Omental fat pad (tissue), 4 donors: ENCODE data around the gene SMYD1. TPM values are rescaled to one million over a fixed set of nuclear protein-coding genes. Genes with fewer than 3 reads are reported as not detected.

ENCODE experiments used
- ATAC-seq: fragments of 150-250 bp; one replicate; pipeline ENCODE4 v1.9.1; 2016; ENCODE audit warnings: mild to moderate bottlenecking, moderate library complexity; ENCODE audit not compliant: low FRiP score
- DNase-seq: peaks from one replicate; pipeline ENCODE4 v3.0.0-alpha.2; 2019; ENCODE audit warnings: low spot score
- CTCF ChIP-seq, 3 donors: fragments of 450-650 bp; IDR thresholded peaks; one replicate each; pipeline ENCODE4 v1.5.1; 2016 to 2017; ENCODE audit warnings: antibody characterized with exemption in 3 of 3, mild to moderate bottlenecking in 3 of 3, moderate library complexity in 2 of 3
- total RNA-seq, 4 donors: library from RNA; depleted of rRNA; stranded (reverse); fragments of >200 nt; gene quantifications; one replicate each; pipeline ENCODE4 v1.1.0, GENCODE V29; 2016

SMYD1 gene
- total RNA-seq, 4 donors from 2014 or later, result not detected

GRCh38 chr2:88100489-88100858 is 32.8 kb downstream of the SMYD1 start:
- no peak for ATAC-seq
- no peak for DNase-seq
- no peak for TF ChIP-seq CTCF (IDR thresholded peaks at IDR 0.05)

- DNase-seq (no peak), ATAC-seq (no peak)
- TF ChIP-seq CTCF (IDR thresholded peaks at IDR 0.05), result no peak
These were observed 41.2 kb downstream of the SMYD1 start for GRCh38 chr2:88108796-88109195.

GRCh38 chr2:88110830-88111229 is 43.2 kb downstream of the SMYD1 start:
- DNase-seq (no peak), ATAC-seq (no peak)
- no peak for TF ChIP-seq CTCF (IDR thresholded peaks at IDR 0.05)

GRCh38 chr2:88113069-88113468 is 45.4 kb downstream of the SMYD1 start:
- no peak for TF ChIP-seq CTCF (IDR thresholded peaks at IDR 0.05)
- ATAC-seq (no peak), DNase-seq (no peak)

- no peak for TF ChIP-seq CTCF (IDR thresholded peaks at IDR 0.05)
- DNase-seq (no peak), ATAC-seq (no peak)
These were observed 47.3 kb downstream of the SMYD1 start for GRCh38 chr2:88114889-88115288.

GRCh38 chr2:88115825-88116518 is 48.3 kb downstream of the SMYD1 start:
- ATAC-seq (no peak), DNase-seq (no peak)

More at GRCh38 chr2:88115825-88116518, 48.3 kb downstream of the SMYD1 start:
- no peak for TF ChIP-seq CTCF (IDR thresholded peaks at IDR 0.05)
